BLaER1 treated with 17β-estradiol and CSF1 and Interleukin-3, amounts not matched to agents 10 nM and 100 nM (cell line): ENCODE results near the gene BAIAP2L1.
"Not testable (repeated sequence)": the region's sequence is repeated elsewhere in the genome, so short reads cannot be mapped to it uniquely, and the experiment has no call there.

Experiments
- H3K27ac ChIP-seq, 11 experiments: shearing (Covaris generic); formaldehyde crosslinking; 2 replicates each; pipeline ENCODE4 v1.8.1; 2022
- H3K27me3 ChIP-seq, 11 experiments: shearing (Covaris generic); formaldehyde crosslinking; 2 replicates each; pipeline ENCODE4 v1.8.1; 2022
- H3K36me3 ChIP-seq, 11 experiments: shearing (Covaris generic); formaldehyde crosslinking; 2 replicates each; pipeline ENCODE4 v1.8.1; 2022
- H3K4me1 ChIP-seq, 10 experiments: shearing (Covaris generic); formaldehyde crosslinking; 2 replicates each; pipeline ENCODE4 v1.8.1; 2022
- H3K4me2 ChIP-seq, 11 experiments: shearing (Covaris generic); formaldehyde crosslinking; 2 replicates each; pipeline ENCODE4 v1.8.1; 2022
- H3K4me3 ChIP-seq, 10 experiments: shearing (Covaris generic); formaldehyde crosslinking; 2 replicates each; pipeline ENCODE4 v1.8.1; 2022
- H3K9ac ChIP-seq, 11 experiments: shearing (Covaris generic); formaldehyde crosslinking; 2 replicates each; pipeline ENCODE4 v1.8.1; 2022
- H3K9me3 ChIP-seq, 11 experiments: shearing (Covaris generic); formaldehyde crosslinking; replicated peaks in 1 of 11; 2 replicates each; pipeline ENCODE4 v1.8.1; 2022
- H4K20me1 ChIP-seq, 11 experiments: shearing (Covaris generic); formaldehyde crosslinking; 2 replicates each; pipeline ENCODE4 v1.8.1; 2022
- Cebpa-rat ChIP-seq, 11 experiments: shearing (Covaris generic); IDR thresholded peaks; 2 replicates each; pipeline ENCODE4 v1.8.1; 2022

Gene BAIAP2L1

GRCh38 chr7:98418636-98419315 is 17.9 kb upstream of the BAIAP2L1 start:
- H3K9ac ChIP-seq, result no peak overlapping the region
- H3K4me2 ChIP-seq, result peak overlapping the region in 4 of 11 experiments; percentile 7 to 54 (median 15); a peak in 6 of 22 replicates
- peaks cover 0 to 22% (median 9%) of the 10 kb centered on the region in 10 experiments; a peak in 10 of 20 replicates for H3K4me1 ChIP-seq
- no peaks in the 10 kb centered on the region for H3K27me3 ChIP-seq
- no peak overlapping the region for H3K4me3 ChIP-seq
- H3K36me3 ChIP-seq, result no peaks in the 10 kb centered on the region
- no peak overlapping the region for H3K27ac ChIP-seq
- no peaks in the 10 kb centered on the region for H4K20me1 ChIP-seq
- H3K9me3 ChIP-seq, result no peaks in the 10 kb centered on the region; a peak in 1 of 22 replicates
- no peak for TF ChIP-seq Cebpa-rat (IDR thresholded peaks at IDR 0.05)

- H3K27ac ChIP-seq, result no peak overlapping the region
- H3K9ac ChIP-seq, result no peak overlapping the region
Observed at GRCh38 chr7:98418271-98418635, 17.4 kb upstream of the BAIAP2L1 start.

GRCh38 chr7:98417604-98418270 is 16.8 kb upstream of the BAIAP2L1 start:
- H3K4me3 ChIP-seq, H3K9me3 ChIP-seq, H3K9ac ChIP-seq, H3K36me3 ChIP-seq, H3K27me3 ChIP-seq, H4K20me1 ChIP-seq, H3K27ac ChIP-seq: not testable (repeated sequence)
- Histone ChIP-seq H3K4me1 (peaks cover 0 to 22% (median 10%) of the 10 kb centered on the region in 10 experiments; a peak in 10 of 20 replicates), H3K4me2 (peak overlapping the region in 5 of 11 experiments; percentile 0 to 40 (median 19); a peak in 5 of 22 replicates)

More at GRCh38 chr7:98418271-98418635, 17.4 kb upstream of the BAIAP2L1 start:
- no peaks in the 10 kb centered on the region for H3K27me3 ChIP-seq
- peaks cover 0 to 22% (median 10%) of the 10 kb centered on the region in 10 experiments; a peak in 10 of 20 replicates for H3K4me1 ChIP-seq
- peak overlapping the region in 4 of 11 experiments; percentile 7 to 54 (median 15); a peak in 4 of 22 replicates for H3K4me2 ChIP-seq
- H4K20me1 ChIP-seq, result no peaks in the 10 kb centered on the region
- no peak overlapping the region for H3K4me3 ChIP-seq
- no peaks in the 10 kb centered on the region; a peak in 1 of 22 replicates for H3K9me3 ChIP-seq
- no peak for TF ChIP-seq Cebpa-rat (IDR thresholded peaks at IDR 0.05)
- H3K36me3 ChIP-seq, result no peaks in the 10 kb centered on the region

- Histone ChIP-seq H3K36me3 (no peaks in the 10 kb centered on the region), H3K9me3 (no peaks in the 10 kb centered on the region; a peak in 1 of 22 replicates), H3K4me2 (peak overlapping the region in 2 of 11 experiments; percentile 8 to 9; a peak in 1 of 22 replicates), H3K4me1 (peaks cover 0 to 22% (median 10%) of the 10 kb centered on the region in 10 experiments; a peak in 10 of 20 replicates), H3K4me3 (no peak overlapping the region), H4K20me1 (no peaks in the 10 kb centered on the region), H3K27ac (no peak overlapping the region), H3K27me3 (no peaks in the 10 kb centered on the region), H3K9ac (no peak overlapping the region)
- no peak for TF ChIP-seq Cebpa-rat (IDR thresholded peaks at IDR 0.05)
Observed at GRCh38 chr7:98414205-98414900, 13.5 kb upstream of the BAIAP2L1 start.

GRCh38 chr7:98413655-98414054 is 12.8 kb upstream of the BAIAP2L1 start:
- Histone ChIP-seq H3K4me2 (peak overlapping the region in 2 of 11 experiments; percentile 8 to 9; a peak in 1 of 22 replicates), H3K4me1 (peaks cover 0 to 15% (median 8%) of the 10 kb centered on the region in 10 experiments; a peak in 10 of 20 replicates)
- H3K27ac ChIP-seq, H3K36me3 ChIP-seq, H3K4me3 ChIP-seq, H3K9me3 ChIP-seq, H4K20me1 ChIP-seq, H3K27me3 ChIP-seq, H3K9ac ChIP-seq: not testable (repeated sequence)

- TF ChIP-seq Cebpa-rat (IDR thresholded peaks at IDR 0.05), result no peak
- Histone ChIP-seq H3K9me3 (no peaks in the 10 kb centered on the region; a peak in 1 of 22 replicates), H3K4me1 (peaks cover 0 to 5% (median 0%) of the 10 kb centered on the region in 10 experiments; a peak in 1 of 20 replicates), H3K4me2 (no peak overlapping the region), H3K4me3 (no peak overlapping the region), H4K20me1 (no peaks in the 10 kb centered on the region), H3K27me3 (no peaks in the 10 kb centered on the region), H3K9ac (no peak overlapping the region), H3K36me3 (no peaks in the 10 kb centered on the region), H3K27ac (no peak overlapping the region)
Observed at GRCh38 chr7:98409843-98410242, 9.0 kb upstream of the BAIAP2L1 start.

- H3K4me1 ChIP-seq, result peaks cover 9 to 15% (median 11%) of the 10 kb centered on the region in 10 experiments; a peak in 14 of 20 replicates
- not testable (repeated sequence) for H4K20me1 ChIP-seq, H3K27me3 ChIP-seq, H3K4me2 ChIP-seq, H3K36me3 ChIP-seq, H3K27ac ChIP-seq, H3K9me3 ChIP-seq, H3K4me3 ChIP-seq, H3K9ac ChIP-seq
Observed at GRCh38 chr7:98408146-98408545, 7.3 kb upstream of the BAIAP2L1 start.

- no peaks in the 10 kb centered on the region for H3K9me3 ChIP-seq
- H3K4me1 ChIP-seq, result peaks cover 9 to 18% (median 11%) of the 10 kb centered on the region in 10 experiments; a peak in 14 of 20 replicates
- no peak overlapping the region for H3K27ac ChIP-seq
- no peak overlapping the region for H3K4me2 ChIP-seq
- no peak for TF ChIP-seq Cebpa-rat (IDR thresholded peaks at IDR 0.05)
- H3K27me3 ChIP-seq, result no peaks in the 10 kb centered on the region
- H3K9ac ChIP-seq, result no peak overlapping the region
- no peak overlapping the region for H3K4me3 ChIP-seq
- peaks cover 0 to 2% (median 0%) of the 10 kb centered on the region in 11 experiments; a peak in 3 of 22 replicates for H4K20me1 ChIP-seq
- no peaks in the 10 kb centered on the region for H3K36me3 ChIP-seq
Observed at GRCh38 chr7:98406827-98407226, 5.9 kb upstream of the BAIAP2L1 start.

- Histone ChIP-seq H3K27me3 (0 out of 22 replicates have a peak, but pooled peaks cover 0 to 4% (median 0%) of the 10 kb centered on the region in 11 experiments), H3K9me3 (no peaks in the 10 kb centered on the region), H3K36me3 (no peaks in the 10 kb centered on the region), H4K20me1 (peaks cover 0 to 7% (median 0%) of the 10 kb centered on the region in 11 experiments; a peak in 3 of 22 replicates), H3K27ac (no peak overlapping the region), H3K9ac (no peak overlapping the region), H3K4me3 (no peak overlapping the region), H3K4me1 (peaks cover 9 to 24% (median 18%) of the 10 kb centered on the region in 10 experiments; a peak in 18 of 20 replicates), H3K4me2 (peak overlapping the region in 3 of 11 experiments; percentile 26 to 36 (median 35); a peak in 3 of 22 replicates)
- no peak for TF ChIP-seq Cebpa-rat (IDR thresholded peaks at IDR 0.05)
Observed at GRCh38 chr7:98404840-98405239, 4.0 kb upstream of the BAIAP2L1 start.
